Gastrocnemius medialis (tissue), 4 donors: ENCODE results near the gene CERS6. TPM values are rescaled to one million over a fixed set of nuclear protein-coding genes. Genes with fewer than 3 reads are reported as not detected.
"Not testable (repeated sequence)": the region's sequence is repeated elsewhere in the genome, so short reads cannot be mapped to it uniquely, and the experiment has no call there.

Experiments used
- ATAC-seq, 2 donors: fragments of 150-250 bp; one replicate each; pipeline ENCODE4 v1.9.1; 2016
- DNase-seq, 2 donors: peaks; one replicate each; pipeline ENCODE4 v3.0.0-alpha.2; 2019
- H3K27ac ChIP-seq, 4 donors: fragments of 200-600 bp; sonication (generic); 1 replicate in 1 of 4; 2 replicates in 3 of 4; pipeline ENCODE4 v1.5.1; 2016 to 2018; ENCODE audit warnings: mild to moderate bottlenecking in 2 of 4, moderate library complexity in 1 of 4
- H3K27me3 ChIP-seq, 3 donors: fragments of 200-600 bp; sonication (generic) in 2 of 3; 1 replicate in 1 of 3; 2 replicates in 2 of 3; pipeline versions ENCODE4 v1.5.1 to v1.6.0; 2016 to 2019; ENCODE audit warnings: mild to moderate bottlenecking in 1 of 3, moderate library complexity in 1 of 3
- H3K36me3 ChIP-seq, 2 donors: fragments of 200-600 bp; sonication (generic) in 1 of 2; one replicate each; pipeline ENCODE4 v1.5.1; 2017 to 2018
- H3K4me1 ChIP-seq, 2 donors: fragments of 200-600 bp; sonication (generic) in 1 of 2; one replicate each; pipeline ENCODE4 v1.5.1; 2016 to 2017; ENCODE audit warnings: mild to moderate bottlenecking in 2 of 2
- H3K4me3 ChIP-seq, 4 donors: fragments of 200-600 bp; sonication (generic) in 3 of 4; 1 replicate in 1 of 4; 2 replicates in 3 of 4; pipeline ENCODE4 v1.5.1; 2016 to 2019; ENCODE audit warnings: mild to moderate bottlenecking in 2 of 4
- H3K9me3 ChIP-seq, 3 donors: fragments of 200-600 bp; sonication (generic) in 2 of 3; 1 replicate in 1 of 3; 2 replicates in 2 of 3; pipeline ENCODE4 v1.5.1; 2016 to 2019
- POLR2A ChIP-seq, 2 donors: fragments of 450-650 bp; IDR thresholded peaks; one replicate each; pipeline ENCODE4 v1.6.1; 2017; ENCODE audit warnings: antibody characterized with exemption in 2 of 2, mild to moderate bottlenecking in 2 of 2, moderate library complexity in 2 of 2
- in situ Hi-C, 4 donors: fragments of 200-750 bp; cut with MboI; loops; one replicate each; pipeline versions ENCODE4 v1.15.0 to v1.8.0; 2017; ENCODE audit warnings: low sequenced_read_pairs in 4 of 4
- intact Hi-C: fragments of 100-400 bp; cut with DNase I; formaldehyde crosslinking; loops from one replicate; pipeline ENCODE4 v1.15.1; 2023; ENCODE audit warnings: low total_unique reads
- total RNA-seq, 4 donors: library from RNA; depleted of rRNA; stranded (reverse); fragments of >200 nt; gene quantifications; one replicate each; pipeline versions ENCODE4 v1.1.0 to v1.2.3, GENCODE V29; 2016
- TF ChIP-seq, protein P1 (sequence below), 5 experiments: fragments of 450-650 bp in 3 of 5; fragments of 200-600 bp in 2 of 5; sonication (generic) in 2 of 5; IDR thresholded peaks in 4 of 5; conservative IDR thresholded peaks in 1 of 5; 1 replicate in 4 of 5; 2 replicates in 1 of 5; pipeline ENCODE4 v1.5.1; 2016 to 2019; ENCODE audit warnings: antibody characterized with exemption in 5 of 5, mild to moderate bottlenecking in 3 of 5, moderate library complexity in 3 of 5

CERS6 gene
- total RNA-seq, 4 donors from 2014 or later, result 11.9 to 18.0 (median 14.7) TPM

DNA sequence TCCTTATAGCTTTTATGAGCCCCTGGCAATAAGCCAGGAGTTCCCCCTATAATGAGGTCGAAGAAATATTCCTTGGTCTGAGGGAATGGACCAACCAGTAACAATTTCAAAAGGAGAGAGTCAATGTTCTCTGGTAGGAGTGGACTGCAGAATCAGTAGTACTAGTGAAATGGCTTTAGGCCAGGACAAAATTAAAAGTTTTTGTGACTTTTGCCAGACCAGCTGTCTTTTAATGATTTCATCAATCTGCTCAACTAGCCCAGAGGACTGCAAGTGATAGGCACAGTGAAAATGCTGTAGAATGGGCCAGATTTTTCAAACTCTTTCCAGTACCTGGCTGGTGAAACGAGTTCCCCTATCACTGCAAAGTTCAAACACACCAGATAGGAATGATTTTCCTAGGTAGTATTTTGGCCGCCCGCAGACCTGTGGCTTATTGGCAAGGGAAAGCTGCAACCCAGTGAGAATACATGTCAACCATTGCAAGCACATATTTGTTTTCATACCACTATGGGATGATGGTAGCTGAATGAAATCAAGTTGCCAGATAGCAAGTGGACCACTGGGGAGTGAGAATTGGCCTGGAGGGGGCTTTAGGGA lies 45.5 kb downstream of the CERS6 start:
- no peak for DNase-seq
- Histone ChIP-seq H3K9me3 (no peaks in the 10 kb centered on the region), H3K27ac (no peak overlapping the region), H3K36me3 (no peaks in the 10 kb centered on the region), H3K4me3 (no peak overlapping the region), H3K4me1 (peaks cover 0 to 13% of the 10 kb centered on the region in 2 donors), H3K27me3 (no peaks in the 10 kb centered on the region)
- ATAC-seq, result no peak
- in situ Hi-C loops (no loop called here), intact Hi-C loops (no loop called here)
- TF ChIP-seq POLR2A (IDR thresholded peaks at IDR 0.05), result no peak
- TF ChIP-seq, protein P1, sequence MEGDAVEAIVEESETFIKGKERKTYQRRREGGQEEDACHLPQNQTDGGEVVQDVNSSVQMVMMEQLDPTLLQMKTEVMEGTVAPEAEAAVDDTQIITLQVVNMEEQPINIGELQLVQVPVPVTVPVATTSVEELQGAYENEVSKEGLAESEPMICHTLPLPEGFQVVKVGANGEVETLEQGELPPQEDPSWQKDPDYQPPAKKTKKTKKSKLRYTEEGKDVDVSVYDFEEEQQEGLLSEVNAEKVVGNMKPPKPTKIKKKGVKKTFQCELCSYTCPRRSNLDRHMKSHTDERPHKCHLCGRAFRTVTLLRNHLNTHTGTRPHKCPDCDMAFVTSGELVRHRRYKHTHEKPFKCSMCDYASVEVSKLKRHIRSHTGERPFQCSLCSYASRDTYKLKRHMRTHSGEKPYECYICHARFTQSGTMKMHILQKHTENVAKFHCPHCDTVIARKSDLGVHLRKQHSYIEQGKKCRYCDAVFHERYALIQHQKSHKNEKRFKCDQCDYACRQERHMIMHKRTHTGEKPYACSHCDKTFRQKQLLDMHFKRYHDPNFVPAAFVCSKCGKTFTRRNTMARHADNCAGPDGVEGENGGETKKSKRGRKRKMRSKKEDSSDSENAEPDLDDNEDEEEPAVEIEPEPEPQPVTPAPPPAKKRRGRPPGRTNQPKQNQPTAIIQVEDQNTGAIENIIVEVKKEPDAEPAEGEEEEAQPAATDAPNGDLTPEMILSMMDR (IDR thresholded peaks at IDR 0.05 in 4 of 5, conservative IDR thresholded peaks at IDR 0.05 in 1 of 5), result no peak

DNA sequence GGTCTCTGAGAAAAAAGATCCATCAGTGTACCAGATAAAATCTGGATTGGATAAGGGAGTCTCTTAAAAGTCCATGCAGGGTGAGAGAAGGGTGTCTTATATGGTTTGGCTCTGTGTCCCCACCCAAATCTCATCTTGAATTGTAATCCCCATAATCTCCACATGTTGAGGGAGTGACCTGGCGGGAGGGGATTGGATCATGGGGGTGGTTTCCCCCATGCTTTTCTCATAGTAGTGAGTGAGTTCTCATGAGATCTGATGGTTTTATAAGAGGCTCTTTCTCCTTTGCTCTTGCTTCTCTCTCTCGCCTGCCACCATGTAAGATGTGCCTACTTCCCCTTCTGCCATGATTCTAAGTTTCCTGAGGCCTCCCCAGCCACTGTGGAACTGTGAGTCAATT lies 46.8 kb downstream of the CERS6 start:
- in situ Hi-C loops, H3K9me3 ChIP-seq, ATAC-seq, H3K27me3 ChIP-seq, H3K27ac ChIP-seq, intact Hi-C loops, H3K4me3 ChIP-seq, H3K36me3 ChIP-seq, DNase-seq: not testable (repeated sequence)
- peaks cover 0 to 13% of the 10 kb centered on the region in 2 donors for H3K4me1 ChIP-seq

DNA sequence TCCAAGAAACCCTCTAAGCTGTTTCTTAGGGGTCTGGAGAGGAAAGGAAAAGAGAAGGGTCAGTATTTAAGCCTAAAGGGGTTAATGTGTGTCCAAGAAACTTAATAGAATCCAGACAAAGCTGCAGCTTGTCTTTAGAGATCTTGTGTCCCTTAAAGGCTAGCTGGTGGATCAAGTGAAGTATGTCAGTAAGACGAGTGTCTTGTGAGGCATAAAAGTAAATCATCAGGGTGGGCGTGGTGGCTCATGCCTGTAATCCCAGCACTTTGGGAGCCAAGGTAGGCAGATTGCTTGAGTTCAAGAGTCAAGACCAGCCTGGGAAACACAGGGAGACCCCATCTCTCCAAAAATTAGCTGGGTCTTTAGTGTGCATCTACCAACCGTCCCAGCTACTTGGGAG lies 47.8 kb downstream of the CERS6 start:
- no peaks in the 10 kb centered on the region for H3K9me3 ChIP-seq
- H3K36me3 ChIP-seq, result no peaks in the 10 kb centered on the region
- DNase-seq, result no peak
- intact Hi-C loops (no loop called here), in situ Hi-C loops (no loop called here)
- no peak for TF ChIP-seq POLR2A (IDR thresholded peaks at IDR 0.05)
- TF ChIP-seq, protein P1 (IDR thresholded peaks at IDR 0.05 in 4 of 5, conservative IDR thresholded peaks at IDR 0.05 in 1 of 5), result no peak
- H3K27ac ChIP-seq, result no peak overlapping the region
- no peaks in the 10 kb centered on the region for H3K27me3 ChIP-seq
- no peak overlapping the region for H3K4me3 ChIP-seq
- peaks cover 0 to 13% of the 10 kb centered on the region in 2 donors for H3K4me1 ChIP-seq
- ATAC-seq, result no peak

DNA sequence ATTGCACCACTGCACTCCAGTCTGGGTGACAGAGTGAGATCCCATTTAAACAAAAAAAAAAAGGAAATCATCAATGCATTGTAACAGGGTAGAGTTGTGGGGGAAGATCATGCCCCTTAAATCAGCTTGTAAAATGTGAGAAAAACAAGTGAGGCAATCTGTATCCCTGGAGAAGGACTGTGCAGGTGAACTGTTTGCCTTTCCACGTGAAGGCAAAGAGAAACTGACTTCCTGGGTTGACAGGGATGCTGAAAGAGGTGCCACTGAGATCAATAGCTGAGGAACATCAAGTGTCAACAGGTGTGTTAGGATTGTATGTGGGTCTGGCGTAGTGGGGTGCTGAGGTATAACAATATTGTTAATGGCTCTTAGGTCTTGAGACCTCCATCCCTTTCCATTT lies 48.3 kb downstream of the CERS6 start:
- peaks cover 0 to 13% of the 10 kb centered on the region in 2 donors for H3K4me1 ChIP-seq
- no peak overlapping the region for H3K27ac ChIP-seq
- intact Hi-C loops (no loop called here), in situ Hi-C loops (no loop called here)
- H3K4me3 ChIP-seq, result no peak overlapping the region
- no peaks in the 10 kb centered on the region for H3K36me3 ChIP-seq
- DNase-seq (no peak), ATAC-seq (no peak)
- H3K9me3 ChIP-seq, result no peaks in the 10 kb centered on the region
- no peaks in the 10 kb centered on the region for H3K27me3 ChIP-seq
- TF ChIP-seq, protein P1 (IDR thresholded peaks at IDR 0.05 in 4 of 5, conservative IDR thresholded peaks at IDR 0.05 in 1 of 5), result no peak
- no peak for TF ChIP-seq POLR2A (IDR thresholded peaks at IDR 0.05)

DNA sequence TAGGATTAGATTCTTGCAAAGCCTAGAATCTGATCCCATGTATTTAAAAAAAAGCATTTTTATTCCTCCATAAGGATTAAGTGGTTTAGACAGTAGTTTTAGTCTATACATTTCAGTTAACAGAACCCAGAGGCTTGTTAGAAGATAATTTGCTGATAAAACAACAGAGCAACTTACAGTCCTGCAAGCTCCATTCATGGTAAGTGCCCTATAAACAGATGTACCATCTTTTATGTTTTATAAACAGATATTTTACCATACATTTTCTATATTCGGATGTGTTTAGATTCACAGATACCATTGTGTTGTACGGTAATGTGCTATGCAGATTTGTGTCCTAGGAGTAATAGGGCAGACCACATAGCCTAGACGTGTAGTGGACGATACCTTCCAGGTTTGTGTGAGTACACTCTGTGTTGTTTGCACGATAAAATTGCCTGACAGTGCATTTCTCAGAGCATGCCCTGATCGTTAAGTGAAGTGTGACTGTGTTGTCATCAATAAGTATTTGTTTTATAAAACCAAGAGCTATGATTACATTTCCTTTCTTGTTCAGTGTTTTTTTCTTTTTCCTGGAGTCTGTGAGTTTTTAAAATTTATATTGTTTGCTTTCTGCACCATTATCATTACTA lies 54.2 kb downstream of the CERS6 start:
- no peak for ATAC-seq
- no peaks in the 10 kb centered on the region for H3K36me3 ChIP-seq
- no peak for TF ChIP-seq POLR2A (IDR thresholded peaks at IDR 0.05)
- TF ChIP-seq, protein P1 (IDR thresholded peaks at IDR 0.05 in 4 of 5, conservative IDR thresholded peaks at IDR 0.05 in 1 of 5), result no peak
- H3K4me1 ChIP-seq, result peaks cover 2 to 6% of the 10 kb centered on the region in 2 donors
- no peak for DNase-seq
- in situ Hi-C loops (no loop called here), intact Hi-C loops (no loop called here)
- H3K27me3 ChIP-seq, result no peaks in the 10 kb centered on the region
- H3K27ac ChIP-seq, result no peak overlapping the region
- H3K9me3 ChIP-seq, result no peaks in the 10 kb centered on the region
- no peak overlapping the region for H3K4me3 ChIP-seq
